IMR-90 (cell line): ENCODE measurements around the gene OTOGL. TPM values are rescaled to one million over a fixed set of nuclear protein-coding genes. Genes with fewer than 3 reads are reported as not detected.

Experiments used
- ATAC-seq: fragments of 200-7000 bp; cut with Tn5 transposase; 2 replicates; pipeline ENCODE4 v1.9.1; 2020; ENCODE audit warnings: low read depth, mild to moderate bottlenecking, moderate library complexity
- BruUV-seq: library from RNA; stranded (reverse); fragments of 400-500 nt; replicated peaks from 2 replicates; lab custom pipeline; 2021; lab: Mats Ljungman, UMichigan
- CTCF ChIA-PET: fragments of 300-600 bp; formaldehyde crosslinking; extraction: SDS; loops from one replicate; lab custom pipeline; 2021; ENCODE audit warnings: antibody characterized with exemption; lab: Yijun Ruan, JAX
- POLR2A ChIA-PET: fragments of 300-600 bp; sonication (Branson Sonifier 250); formaldehyde crosslinking; loops from one replicate; lab custom pipeline; 2022; ENCODE audit warnings: antibody characterized with exemption; ENCODE audit not compliant: unreplicated experiment; lab: Charles Lee
- DNase-seq: peaks from one replicate; pipeline ENCODE4 v3.0.0; 2013
- H2AFZ ChIP-seq: replicated peaks from 2 replicates; pipeline ENCODE3; 2013; ENCODE audit warnings: low read length, mild to moderate bottlenecking; ENCODE audit not compliant: poor library complexity
- H2AK5ac ChIP-seq: 2 replicates; pipeline ENCODE4 v1.6.1; 2013; ENCODE audit warnings: low read depth, low read length, inconsistent platforms
- H2AK9ac ChIP-seq: replicated peaks from 2 replicates; pipeline ENCODE3; 2013; ENCODE audit warnings: mild to moderate bottlenecking, low read depth, low read length, moderate library complexity; ENCODE audit not compliant: poor library complexity
- H2BK120ac ChIP-seq: 2 replicates; pipeline ENCODE4 v1.6.1; 2013; ENCODE audit warnings: low read depth, low read length, inconsistent platforms
- H2BK15ac ChIP-seq: 3 replicates; pipeline ENCODE4 v1.6.1; 2013; ENCODE audit warnings: low read depth, low read length, inconsistent platforms
- H2BK20ac ChIP-seq: 2 replicates; pipeline ENCODE4 v1.6.1; 2013; ENCODE audit warnings: low read depth, mild to moderate bottlenecking, inconsistent platforms, low read length, moderate library complexity
- H2BK5ac ChIP-seq: 2 replicates; pipeline ENCODE4 v1.6.1; 2013; ENCODE audit warnings: mild to moderate bottlenecking, low read depth, low read length, inconsistent platforms; ENCODE audit not compliant: poor library complexity, severe bottlenecking
- H3K14ac ChIP-seq: replicated peaks from 2 replicates; pipeline ENCODE4 v1.6.1; 2013; ENCODE audit warnings: low read depth, low read length, inconsistent platforms
- H3K18ac ChIP-seq: 2 replicates; pipeline ENCODE4 v1.6.1; 2013; ENCODE audit warnings: low read depth, low read length, control low read depth
- H3K23ac ChIP-seq: 2 replicates; pipeline ENCODE4 v1.6.1; 2013; ENCODE audit warnings: low read depth, low read length, inconsistent platforms
- H3K27ac ChIP-seq: 2 replicates; pipeline ENCODE4 v1.5.1; 2013; ENCODE audit warnings: mild to moderate bottlenecking, control low read depth, low read length; ENCODE audit not compliant: insufficient read depth
- H3K27me3 ChIP-seq: 2 replicates; pipeline ENCODE4 v1.6.1; 2013; ENCODE audit warnings: low read length; ENCODE audit not compliant: control insufficient read depth, insufficient read depth
- H3K36me3 ChIP-seq: 2 replicates; pipeline ENCODE4 v1.6.1; 2013; ENCODE audit warnings: low read length, mixed read lengths; ENCODE audit not compliant: control insufficient read depth, insufficient read depth
- H3K4ac ChIP-seq: 2 replicates; pipeline ENCODE4 v1.6.1; 2013; ENCODE audit warnings: low read depth, low read length, inconsistent platforms
- H3K4me1 ChIP-seq: 2 replicates; pipeline ENCODE4 v1.6.1; 2013; ENCODE audit warnings: low read length, mixed read lengths; ENCODE audit not compliant: control insufficient read depth, insufficient read depth
- H3K4me2 ChIP-seq: 2 replicates; pipeline ENCODE4 v1.6.1; 2013; ENCODE audit warnings: low read depth, mild to moderate bottlenecking, control low read depth, low read length, moderate library complexity
- H3K4me3 ChIP-seq: 2 replicates; pipeline ENCODE4 v1.5.1; 2013; ENCODE audit warnings: low read depth, mild to moderate bottlenecking, control low read depth, low read length, moderate library complexity; ENCODE audit not compliant: insufficient read depth
- H3K56ac ChIP-seq: 2 replicates; pipeline ENCODE4 v1.6.1; 2013; ENCODE audit warnings: low read length, inconsistent platforms; ENCODE audit not compliant: insufficient read depth; ENCODE audit errors: extremely low read depth
- H3K79me1 ChIP-seq, 2 experiments: 2 replicates each; pipeline ENCODE4 v1.6.1; 2013; ENCODE audit warnings: low read length in 2 of 2, inconsistent platforms in 1 of 2, low read depth in 1 of 2
- H3K9ac ChIP-seq: 2 replicates; pipeline ENCODE4 v1.6.1; 2013; ENCODE audit warnings: low read depth, low read length, control low read depth
- H3K9me1 ChIP-seq: 2 replicates; pipeline ENCODE4 v1.6.1; 2013; ENCODE audit warnings: low read length, inconsistent platforms; ENCODE audit not compliant: insufficient read depth
- H3K9me3 ChIP-seq: 2 replicates; pipeline ENCODE4 v1.6.1; 2013; ENCODE audit warnings: low read length; ENCODE audit not compliant: control insufficient read depth, insufficient read depth
- H4K20me1 ChIP-seq: 2 replicates; pipeline ENCODE4 v1.6.1; 2013; ENCODE audit warnings: low read length, inconsistent platforms; ENCODE audit not compliant: insufficient read depth
- H4K5ac ChIP-seq: 2 replicates; pipeline ENCODE4 v1.6.1; 2013; ENCODE audit warnings: mild to moderate bottlenecking, low read depth, low read length, control low read depth
- H4K8ac ChIP-seq, 2 experiments: 2 replicates each; pipeline ENCODE4 v1.6.1; 2013; ENCODE audit warnings: low read depth in 2 of 2, low read length in 2 of 2, control low read depth in 1 of 2, inconsistent platforms in 1 of 2
- H4K91ac ChIP-seq: 2 replicates; pipeline ENCODE4 v1.6.1; 2013; ENCODE audit warnings: low read depth, low read length, inconsistent platforms; ENCODE audit not compliant: insufficient read depth
- BHLHE40 ChIP-seq: fragments of 150-350 bp; IDR thresholded peaks from 2 replicates; pipeline ENCODE4 v1.6.1; 2016; ENCODE audit warnings: mild to moderate bottlenecking, low read depth, low read length
- CEBPB ChIP-seq: IDR thresholded peaks from 2 replicates; pipeline ENCODE4 v1.6.1; 2012; ENCODE audit warnings: low read depth, low read length, improper control_type of control experiment
- CHD1 ChIP-seq: IDR thresholded peaks from 2 replicates; pipeline ENCODE4 v1.6.1; 2012; ENCODE audit warnings: low read depth, low read length, improper control_type of control experiment
- CTCF ChIP-seq: conservative IDR thresholded peaks from 2 replicates; pipeline ENCODE4 v1.5.1; 2012; ENCODE audit warnings: mild to moderate bottlenecking, low read depth, low read length, improper control_type of control experiment
- FOS ChIP-seq: fragments of 150-350 bp; IDR thresholded peaks from 2 replicates; pipeline ENCODE4 v1.6.1; 2016; ENCODE audit warnings: low read depth, low read length
- MAFK ChIP-seq: IDR thresholded peaks from 2 replicates; pipeline ENCODE4 v1.6.1; 2012; ENCODE audit warnings: low read depth, low read length, improper control_type of control experiment
- MAZ ChIP-seq: IDR thresholded peaks from 2 replicates; pipeline ENCODE4 v1.6.1; 2012; ENCODE audit warnings: low read depth, mild to moderate bottlenecking, low read length, improper control_type of control experiment, moderate library complexity, borderline replicate concordance
- MXI1 ChIP-seq: IDR thresholded peaks from 2 replicates; pipeline ENCODE4 v1.6.1; 2012; ENCODE audit warnings: low read depth, mild to moderate bottlenecking, low read length, moderate library complexity, borderline replicate concordance
- NFE2L2 ChIP-seq: fragments of 150-350 bp; IDR thresholded peaks from 2 replicates; pipeline ENCODE4 v1.6.1; 2016; ENCODE audit warnings: low read depth, mild to moderate bottlenecking, low read length
- POLR2A ChIP-seq: IDR thresholded peaks from 2 replicates; pipeline ENCODE4 v1.6.1; 2012; ENCODE audit warnings: mild to moderate bottlenecking, low read depth, low read length
- RAD21 ChIP-seq: IDR thresholded peaks from 2 replicates; pipeline ENCODE4 v1.6.1; 2012; ENCODE audit warnings: low read length, improper control_type of control experiment
- RCOR1 ChIP-seq: IDR thresholded peaks from 2 replicates; pipeline ENCODE4 v1.6.1; 2012; ENCODE audit warnings: mild to moderate bottlenecking, low read length, improper control_type of control experiment; ENCODE audit not compliant: insufficient replicate concordance
- RFX5 ChIP-seq: IDR thresholded peaks from 2 replicates; pipeline ENCODE4 v1.8.0; 2012; ENCODE audit warnings: low read depth, mild to moderate bottlenecking, low read length, moderate library complexity
- SMC3 ChIP-seq: fragments of 150-350 bp; IDR thresholded peaks from 2 replicates; pipeline ENCODE4 v1.6.1; 2016; ENCODE audit warnings: low read depth, mild to moderate bottlenecking, antibody characterized with exemption, low read length, moderate library complexity
- WGBS, 2 experiments: methylation state at CpG; one replicate each; pipeline versions ENCODE4 v1.1.5 to v1.1.7; 2013; ENCODE audit warnings: missing lambda C conversion rate in 2 of 2; ENCODE audit not compliant: insufficient read length in 1 of 2; ENCODE audit errors: extremely low coverage in 2 of 2; 5-methylcytosine and 5-hydroxymethylcytosine counted together
- dilution Hi-C: fragments of 300-500 bp; cut with HindIII; formaldehyde crosslinking; loops from one replicate; pipeline ENCODE4 v1.14.3; 2018; ENCODE audit warnings: low sequenced_read_pairs; ENCODE audit not compliant: unreplicated experiment
- in situ Hi-C: fragments of 300-500 bp; cut with MboI; formaldehyde crosslinking; loops from 3 replicates; pipeline ENCODE4 v1.14.3; 2019; ENCODE audit warnings: low sequenced_read_pairs, inconsistent platforms, mixed read lengths
- intact Hi-C: fragments of 100-400 bp; cut with micrococcal nuclease; formaldehyde crosslinking; loops from 2 replicates; pipeline ENCODE4 v1.10.0; 2022
- polyA plus RNA-seq, 3 experiments: library from polyadenylated mRNA; depleted of rRNA; stranded (reverse); fragments of >200 nt; gene quantifications; 2 replicates each; pipeline ENCODE4 v1.2.3, GENCODE V29; 2012; ENCODE audit warnings: low replicate concordance in 1 of 3
- total RNA-seq: library from RNA; depleted of rRNA; stranded (reverse); fragments of >200 nt; gene quantifications from 2 replicates; pipeline ENCODE4 v1.2.3, GENCODE V29; 2012
- TF ChIP-seq, protein P1 (sequence below): fragments of 150-350 bp; IDR thresholded peaks from 2 replicates; pipeline ENCODE4 v1.6.1; 2017; ENCODE audit warnings: mild to moderate bottlenecking, antibody characterized with exemption, low read length, low read depth
- TF ChIP-seq, protein P2 (sequence below): fragments of 150-350 bp; IDR thresholded peaks from 2 replicates; pipeline ENCODE4 v1.6.1; 2016; ENCODE audit warnings: low read depth, mild to moderate bottlenecking, low read length, moderate library complexity, borderline replicate concordance

OTOGL gene
- total and polyA plus RNA-seq, 2 of the 4 experiments (the other 2 are of a cell fraction), result 0.10 to 0.18 TPM

DNA sequence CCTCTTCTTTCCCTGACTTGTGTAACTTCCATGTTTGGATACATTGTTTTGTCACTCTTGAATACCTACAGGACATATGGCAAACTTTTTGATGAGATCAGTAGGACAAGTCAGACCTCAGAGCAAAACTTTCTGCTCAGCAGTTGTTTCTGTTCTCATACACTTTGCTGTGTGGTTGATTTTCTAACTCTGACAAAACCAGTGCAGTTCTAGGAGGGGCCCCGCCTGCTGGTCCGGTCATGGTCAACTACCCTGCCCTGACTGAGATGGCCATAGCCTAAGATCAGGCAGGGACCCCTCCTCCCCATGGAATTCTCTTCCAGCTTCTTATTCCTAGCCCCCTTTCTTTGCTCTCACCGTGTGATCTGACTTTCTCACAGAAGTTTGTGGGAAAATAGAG is 92.8 kb downstream of the OTOGL start:
- peak overlapping the region; percentile 54 for H2BK5ac ChIP-seq

More for the DNA sequence above, 92.8 kb downstream of the OTOGL start:
- peaks cover 15% of the 10 kb centered on the region for H3K4me1 ChIP-seq
- WGBS, 2 experiments, result no CpG with 5 or more reads among the region's 3 CpGs
- no peak overlapping the region for H4K5ac ChIP-seq
- H3K23ac ChIP-seq, result 0 out of 2 replicates have a peak overlapping the region, but pooled peaks have one; percentile 28
- H3K4me2 ChIP-seq, result no peak overlapping the region
- ChIA-PET CTCF (interaction anchor here (1.0 to 1.1 kb wide), 2 partner anchors 306 to 772 kb away, joined by 3 to 4 read pairs; no protein-coding TSS in a partner anchor), POLR2A (no interaction called here)
- in situ Hi-C loops, result loop anchor here (10.0 kb wide), 1 partner anchor 753 kb away; no protein-coding TSS in a partner anchor
- peaks cover 11% of the 10 kb centered on the region for H3K9me1 ChIP-seq
- no peak overlapping the region for H3K56ac ChIP-seq
- no peak overlapping the region; a peak in 1 of 4 replicates for H4K8ac ChIP-seq
- H2AK9ac ChIP-seq, result no peak overlapping the region
- no peaks in the 10 kb centered on the region for H3K27me3 ChIP-seq
- ATAC-seq, result no peak
- 0 out of 2 replicates have a peak overlapping the region, but pooled peaks have one; percentile 31 for H3K14ac ChIP-seq
- H2AFZ ChIP-seq, result peak overlapping the region; percentile 54
- peak overlapping the region; percentile 86; the same call in 1 of the 2 replicates for H2BK20ac ChIP-seq
- DNase-seq, result no peak
- dilution Hi-C loops, result no loop called here
- no peaks in the 10 kb centered on the region for H4K20me1 ChIP-seq
- BruUV-seq, result no TSS peak
- H3K79me1 ChIP-seq, result peaks cover 0 to 5% of the 10 kb centered on the region in 2 experiments; a peak in 2 of 4 replicates
- H3K36me3 ChIP-seq, result no peaks in the 10 kb centered on the region
- H4K91ac ChIP-seq, result peak overlapping the region; percentile 32; the same call in 1 of the 2 replicates
- H3K9ac ChIP-seq, result no peak overlapping the region
- H3K18ac ChIP-seq, result 0 out of 2 replicates have a peak overlapping the region, but pooled peaks have one; percentile 50
- 0 out of 2 replicates have a peak overlapping the region, but pooled peaks have one; percentile 12 for H2AK5ac ChIP-seq
- no peak overlapping the region for H3K27ac ChIP-seq
- TF ChIP-seq MAFK (no peak), NFE2L2 (no peak), RAD21 (no peak), MXI1 (no peak), BHLHE40 (no peak), RCOR1 (no peak), SMC3 (no peak), POLR2A (no peak), CHD1 (no peak), FOS (no peak), CEBPB (no peak), CTCF (no peak), RFX5 (no peak), MAZ (no peak)
- TF ChIP-seq, protein P1, sequence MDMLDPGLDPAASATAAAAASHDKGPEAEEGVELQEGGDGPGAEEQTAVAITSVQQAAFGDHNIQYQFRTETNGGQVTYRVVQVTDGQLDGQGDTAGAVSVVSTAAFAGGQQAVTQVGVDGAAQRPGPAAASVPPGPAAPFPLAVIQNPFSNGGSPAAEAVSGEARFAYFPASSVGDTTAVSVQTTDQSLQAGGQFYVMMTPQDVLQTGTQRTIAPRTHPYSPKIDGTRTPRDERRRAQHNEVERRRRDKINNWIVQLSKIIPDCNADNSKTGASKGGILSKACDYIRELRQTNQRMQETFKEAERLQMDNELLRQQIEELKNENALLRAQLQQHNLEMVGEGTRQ, result no peak
- TF ChIP-seq, protein P2, sequence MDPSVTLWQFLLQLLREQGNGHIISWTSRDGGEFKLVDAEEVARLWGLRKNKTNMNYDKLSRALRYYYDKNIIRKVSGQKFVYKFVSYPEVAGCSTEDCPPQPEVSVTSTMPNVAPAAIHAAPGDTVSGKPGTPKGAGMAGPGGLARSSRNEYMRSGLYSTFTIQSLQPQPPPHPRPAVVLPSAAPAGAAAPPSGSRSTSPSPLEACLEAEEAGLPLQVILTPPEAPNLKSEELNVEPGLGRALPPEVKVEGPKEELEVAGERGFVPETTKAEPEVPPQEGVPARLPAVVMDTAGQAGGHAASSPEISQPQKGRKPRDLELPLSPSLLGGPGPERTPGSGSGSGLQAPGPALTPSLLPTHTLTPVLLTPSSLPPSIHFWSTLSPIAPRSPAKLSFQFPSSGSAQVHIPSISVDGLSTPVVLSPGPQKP, result no peak
- intact Hi-C loops, result loop anchor here (5.0 kb wide), 1 partner anchor 220 kb away; no protein-coding TSS in a partner anchor
- H3K9me3 ChIP-seq, result no peaks in the 10 kb centered on the region
- no peak overlapping the region for H3K4me3 ChIP-seq
- H2BK15ac ChIP-seq, result peak overlapping the region; percentile 62; the same call in 2 of the 3 replicates
- H2BK120ac ChIP-seq, result peak overlapping the region; percentile 73
- H3K4ac ChIP-seq, result peak overlapping the region; percentile 44; the same call in 1 of the 2 replicates
